Activated T-cell treated with anti-CD3 and anti-CD28 coated beads for 24 hours (primary cell): ENCODE measurements around the gene ANKS1A.
"Not testable (repeated sequence)": the region's sequence is repeated elsewhere in the genome, so short reads cannot be mapped to it uniquely, and the experiment has no call there.

Experiments used
- DNase-seq: peaks from one replicate; pipeline ENCODE4 v3.0.0-alpha.2; 2020; ENCODE audit warnings: low read depth

Gene ANKS1A

GRCh38 chr6:35085359-35086281 is 196.6 kb downstream of the ANKS1A start:
- DNase-seq, result no peak

DNA sequence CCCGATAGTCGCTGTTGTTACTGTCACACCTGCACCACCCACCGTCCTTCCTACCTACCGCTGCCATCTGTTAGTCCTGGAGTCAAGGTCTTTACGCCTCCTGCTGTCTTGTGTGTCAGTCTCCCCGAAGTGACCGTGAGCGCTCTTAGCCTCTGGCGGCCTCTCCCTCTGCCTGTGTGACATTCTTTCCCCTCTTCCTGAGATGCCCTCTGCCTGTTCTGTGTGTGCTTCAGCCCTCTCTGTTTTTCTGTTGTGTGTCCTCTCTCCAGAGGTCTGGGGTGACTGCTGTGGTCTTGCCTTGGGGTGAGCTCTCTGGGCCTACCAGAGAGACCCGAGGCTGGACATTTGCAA is 197.2 kb downstream of the ANKS1A start:
- DNase-seq, result no peak

- DNase-seq, result no peak
These were observed 197.7 kb downstream of the ANKS1A start for GRCh38 chr6:35086636-35087360.

DNA sequence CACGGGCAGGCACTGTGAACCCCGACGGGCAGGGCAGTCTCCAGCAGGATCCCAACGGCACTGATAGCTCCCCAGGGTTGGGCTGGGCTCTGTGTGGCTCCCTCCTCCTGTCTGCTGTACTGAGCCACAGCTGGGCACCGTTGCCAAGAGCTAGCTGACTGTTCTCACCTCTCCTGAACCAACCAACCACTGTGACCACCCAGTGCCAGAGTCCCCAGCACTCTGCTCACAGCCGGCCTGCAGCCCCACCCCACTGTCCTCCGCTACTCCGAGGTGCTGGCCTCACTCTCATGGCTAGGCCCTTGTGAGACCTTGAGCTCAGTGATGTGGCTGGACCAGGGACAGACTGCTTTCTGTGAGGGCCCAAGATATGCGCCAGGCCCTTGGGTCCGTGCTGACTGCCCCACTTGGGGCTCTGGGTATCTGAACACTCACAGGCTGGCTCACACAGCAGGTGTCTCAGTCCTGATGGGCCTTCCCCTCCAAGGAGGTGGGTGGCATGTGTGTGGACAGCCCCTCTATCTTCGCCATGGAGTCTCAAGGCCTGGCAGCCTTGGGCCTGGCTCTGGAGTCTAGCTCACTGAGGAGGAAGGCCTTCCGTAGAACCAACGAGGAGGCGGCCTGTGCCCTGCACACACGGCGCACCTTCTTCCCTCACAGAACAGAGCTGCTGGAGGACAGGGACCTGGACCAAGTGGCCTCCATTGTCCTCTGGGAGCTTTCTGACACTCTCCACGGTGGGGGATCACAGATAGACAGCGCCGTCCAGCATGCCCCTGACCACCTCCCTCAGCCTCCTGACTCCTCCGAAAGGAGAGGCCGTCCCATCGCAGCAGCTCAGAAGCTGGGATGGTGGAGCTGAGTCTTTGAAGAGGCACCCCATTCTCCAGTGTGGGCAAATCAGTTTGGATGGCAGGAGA is 198.6 kb downstream of the ANKS1A start:
- DNase-seq, result no peak

GRCh38 chr6:35088281-35089215 is 199.5 kb downstream of the ANKS1A start:
- no peak for DNase-seq

- no peak for DNase-seq
These were observed 200.3 kb downstream of the ANKS1A start for GRCh38 chr6:35089216-35089934.

DNA sequence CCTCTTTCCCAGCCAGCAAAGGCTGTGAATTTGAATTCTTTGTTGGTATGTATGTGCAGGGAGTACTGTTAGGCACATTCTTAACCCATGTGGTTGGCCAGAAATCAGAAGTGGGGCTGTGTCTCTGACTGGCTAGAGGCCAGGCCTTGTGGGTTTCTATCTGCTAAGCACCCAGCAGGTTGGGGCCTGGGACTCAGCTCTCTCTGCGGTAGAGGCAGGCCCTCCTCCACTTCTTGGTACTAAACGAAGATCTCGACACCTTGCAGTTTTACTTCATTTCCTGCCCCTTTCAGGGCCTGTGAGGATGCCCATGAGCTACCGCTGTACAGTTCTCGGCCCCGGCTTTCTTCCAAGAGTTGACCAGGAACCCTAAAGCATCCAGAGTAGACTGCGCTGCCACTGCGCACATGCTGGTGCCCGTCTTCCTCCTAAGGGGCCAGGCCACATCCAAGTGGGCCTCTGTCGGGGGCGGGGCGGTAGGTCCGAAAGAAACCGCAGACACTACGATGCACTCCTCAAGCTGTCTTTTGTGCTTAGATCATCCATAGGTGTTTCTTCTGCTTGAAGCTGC is 201.0 kb downstream of the ANKS1A start:
- no peak for DNase-seq

GRCh38 chr6:35090734-35091133 is 201.7 kb downstream of the ANKS1A start:
- no peak for DNase-seq

DNA sequence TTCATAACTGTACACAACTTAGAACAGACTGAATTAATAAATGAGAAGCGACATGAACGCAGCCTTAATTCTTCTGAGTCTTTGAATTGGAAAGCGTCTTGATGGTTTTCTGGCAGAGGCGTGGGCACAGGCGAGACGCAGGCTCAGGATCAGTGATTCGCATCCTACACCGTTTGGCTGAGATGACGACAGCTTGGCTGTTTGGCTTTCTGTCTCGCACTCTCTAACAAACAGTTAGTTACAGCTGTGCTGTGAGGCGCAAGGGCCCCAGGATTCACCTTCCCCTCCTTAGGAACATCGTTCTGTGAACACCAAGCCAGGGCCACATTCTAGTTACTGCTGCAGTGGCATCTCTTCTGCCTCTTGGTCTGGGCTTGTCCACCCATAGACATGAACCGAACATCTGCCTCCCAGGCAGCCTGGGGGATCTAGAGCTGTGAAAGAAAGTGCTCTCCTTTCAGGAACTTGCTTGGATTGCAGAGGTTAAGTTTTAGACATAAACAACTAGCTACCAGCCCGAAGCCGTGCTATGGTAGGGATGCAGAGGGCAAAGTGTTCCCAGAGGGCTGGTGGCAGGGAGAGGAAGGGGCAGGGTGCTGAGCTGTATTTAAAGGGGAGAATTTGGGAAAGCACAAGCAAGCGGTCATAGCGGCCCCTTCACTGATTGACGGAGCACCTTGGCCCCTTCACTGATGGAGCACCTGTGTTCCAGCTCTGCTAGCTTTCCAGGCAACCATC is 202.5 kb downstream of the ANKS1A start:
- DNase-seq, result no peak

GRCh38 chr6:35092362-35093117 is 203.5 kb downstream of the ANKS1A start:
- DNase-seq, result no peak

- no peak for DNase-seq
These were observed 204.0 kb downstream of the ANKS1A start for GRCh38 chr6:35093118-35093445.

GRCh38 chr6:35093783-35094182 is 204.7 kb downstream of the ANKS1A start:
- no peak for DNase-seq

DNA sequence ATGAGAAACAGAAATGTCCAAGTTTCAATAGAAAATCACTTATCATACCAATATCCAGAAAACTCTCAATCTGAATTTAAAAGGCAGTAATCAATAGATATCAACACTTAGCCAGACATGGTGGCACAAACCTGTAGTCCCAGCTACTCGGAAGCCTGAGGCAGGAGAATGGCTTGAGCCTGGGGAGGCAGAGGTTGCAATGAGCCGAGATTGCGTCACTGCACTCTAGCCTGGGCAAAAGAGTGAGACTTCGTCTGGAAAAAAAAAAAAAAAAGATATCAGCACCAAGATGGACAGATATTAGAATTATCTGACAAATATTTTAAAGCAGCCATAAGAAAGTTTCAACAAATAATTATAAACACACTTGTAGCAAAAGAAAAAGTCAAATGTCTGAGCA is 205.1 kb downstream of the ANKS1A start:
- no peak for DNase-seq

DNA sequence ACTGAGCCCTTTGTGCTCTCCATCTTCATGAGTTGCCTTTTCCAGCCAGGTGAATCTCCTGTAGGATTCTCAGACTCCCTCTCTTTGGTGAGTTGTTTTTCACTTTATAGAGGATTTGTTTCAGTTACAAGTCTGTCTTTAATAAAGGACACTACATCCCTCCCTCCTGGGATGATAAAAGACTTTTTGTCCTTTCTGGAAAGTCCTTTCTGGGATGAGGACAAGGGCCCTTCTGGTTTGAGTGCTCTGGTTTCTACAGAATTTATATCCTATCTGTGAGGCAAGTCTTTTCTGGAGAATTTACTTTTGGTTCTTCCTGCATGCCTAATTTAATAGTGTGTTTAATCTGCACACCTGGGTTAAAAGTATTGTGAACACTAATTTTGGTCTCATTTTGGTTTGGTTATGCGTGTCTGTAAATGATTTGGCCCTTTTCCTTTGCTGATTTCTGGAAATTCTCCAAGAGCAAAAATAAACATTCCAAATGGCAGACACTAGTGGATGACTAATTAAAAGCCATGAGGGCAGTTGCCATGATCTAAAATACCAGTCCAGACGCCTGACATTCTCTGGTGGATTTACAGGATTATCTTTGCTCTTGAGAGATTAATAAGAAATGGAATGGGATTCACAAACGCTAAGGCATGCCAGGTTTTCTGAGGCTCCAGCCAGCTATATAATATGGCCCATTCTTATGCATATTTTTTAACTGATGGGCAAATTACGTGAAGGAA is 207.2 kb downstream of the ANKS1A start:
- DNase-seq, result no peak

- no peak for DNase-seq
These were observed 210.1 kb downstream of the ANKS1A start for GRCh38 chr6:35099116-35099515.

DNA sequence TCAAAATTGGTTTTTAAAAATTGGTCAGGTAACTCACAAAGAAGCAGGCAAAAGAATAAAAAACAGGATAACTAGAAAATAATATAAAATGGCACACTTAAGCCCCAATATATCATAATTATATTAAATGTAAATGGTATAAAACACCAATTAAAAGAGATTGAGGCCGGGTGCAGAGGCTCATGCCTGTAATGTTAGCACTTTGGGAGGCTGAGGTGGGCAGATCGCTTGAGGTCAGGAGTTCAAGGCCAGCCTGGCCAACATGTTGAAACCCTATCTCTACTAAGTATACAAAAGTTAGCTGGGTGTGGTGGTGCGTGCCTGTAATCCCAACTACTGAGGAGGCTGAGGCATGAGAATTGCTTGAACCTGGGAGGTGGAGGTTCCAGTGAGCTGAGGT is 216.0 kb downstream of the ANKS1A start:
- DNase-seq, result no peak

GRCh38 chr6:35106061-35106460 is 217.0 kb downstream of the ANKS1A start:
- not testable (repeated sequence) for DNase-seq

- DNase-seq, result not testable (repeated sequence)
These were observed 218.2 kb downstream of the ANKS1A start for GRCh38 chr6:35107208-35107607.
